HUDEP-2 (cell line): ENCODE measurements around the gene DHRS1.

Source experiments
- DNase-seq, 76 experiments: peaks; one replicate each; lab custom pipeline; 2025; ENCODE audit not compliant: unreplicated experiment in 76 of 76; lab: John Stamatoyannopoulos, UW

Gene DHRS1

GRCh38 chr14:24310646-24311604 is 11.3 kb upstream of the DHRS1 start, which contains the start of gene LTB4R:
TSS of gene LTB4R (plus strand) at chr14:24311502. CDS start at chr14:24315652, 4,150 bp downstream.
- peak in 69 of 76 experiments; percentile 27 to 85 (median 70) for DNase-seq

GRCh38 chr14:24310265-24310645 is 10.7 kb upstream of the DHRS1 start:
- DNase-seq = peak in 65 of 76 experiments; percentile 13 to 82 (median 63)

GRCh38 chr14:24309538-24310264 is 10.1 kb upstream of the DHRS1 start, which contains the start of gene LTB4R2:
TSS of gene LTB4R2 (plus strand) at chr14:24310140. CDS start at chr14:24310665, 525 bp downstream.
- DNase-seq = no peak

- DNase-seq = no peak
Observed at GRCh38 chr14:24308342-24309124, 9.0 kb upstream of the DHRS1 start.

- peak in 47 of 76 experiments; percentile 5 to 62 (median 33) for DNase-seq
Observed at GRCh38 chr14:24307575-24308341, 8.2 kb upstream of the DHRS1 start, which contains the start of gene CIDEB. TSS of gene CIDEB (minus strand) at chr14:24307977. CDS start at chr14:24307858, 119 bp downstream.

GRCh38 chr14:24307156-24307574 is 7.6 kb upstream of the DHRS1 start:
- DNase-seq = no peak

- no peak for DNase-seq
Observed at GRCh38 chr14:24304019-24304387, 4.4 kb upstream of the DHRS1 start.

GRCh38 chr14:24300326-24300980 is 873 bp upstream of the DHRS1 start:
- no peak for DNase-seq

- peak in 13 of 76 experiments; percentile 6 to 27 (median 19) for DNase-seq
Observed at GRCh38 chr14:24298892-24299254, 707 bp downstream of the DHRS1 start.

- peak in 12 of 76 experiments; percentile 6 to 34 (median 18) for DNase-seq
Observed at GRCh38 chr14:24297190-24297964, 2.2 kb downstream of the DHRS1 start.

GRCh38 chr14:24296341-24297157 is 3.0 kb downstream of the DHRS1 start:
- peak in 58 of 76 experiments; percentile 8 to 66 (median 36) for DNase-seq

GRCh38 chr14:24293525-24293924 is 6.1 kb downstream of the DHRS1 start:
- DNase-seq = no peak

GRCh38 chr14:24292118-24292807 is 7.3 kb downstream of the DHRS1 start:
- no peak for DNase-seq

GRCh38 chr14:24291446-24292117 is 8.0 kb downstream of the DHRS1 start:
- DNase-seq = no peak

GRCh38 chr14:24290746-24291145 is 8.8 kb downstream of the DHRS1 start:
- no peak for DNase-seq

GRCh38 chr14:24289649-24290280 is 9.8 kb downstream of the DHRS1 start:
- DNase-seq = no peak
